GM12878 (cell line): Measurements from ENCODE around the gene PRKAG2. TPM values are rescaled to one million over a fixed set of nuclear protein-coding genes. Genes with fewer than 3 reads are reported as not detected.

ENCODE experiments used
- ATAC-seq: fragments of 200-7000 bp; cut with Tn5 transposase; 3 replicates; pipeline ENCODE4 v1.9.1; 2020; ENCODE audit warnings: mild to moderate bottlenecking, moderate library complexity
- BruUV-seq: library from RNA; stranded (reverse); fragments of 400-500 nt; replicated peaks from 2 replicates; lab custom pipeline; 2021; lab: Mats Ljungman, UMichigan
- CTCF ChIA-PET: fragments of 300-600 bp; sonication (Branson Sonifier 250); formaldehyde crosslinking; extraction: SDS; loops from one replicate; lab custom pipeline; 2021; ENCODE audit warnings: inconsistent platforms; lab: Yijun Ruan, JAX
- POLR2A ChIA-PET: fragments of 350-600 bp; formaldehyde crosslinking; extraction: SDS; loops from one replicate; lab custom pipeline; 2021; ENCODE audit warnings: inconsistent platforms; lab: Charles Lee
- RAD21 ChIA-PET: fragments of 300-600 bp; sonication (Branson Sonifier 250); formaldehyde crosslinking; loops from one replicate; lab custom pipeline; 2023; ENCODE audit warnings: antibody characterized with exemption; ENCODE audit not compliant: unreplicated experiment; lab: Charles Lee
- SMC1A ChIA-PET: fragments of 300-600 bp; sonication (Branson Sonifier 250); formaldehyde crosslinking; loops from one replicate; lab custom pipeline; 2023; ENCODE audit not compliant: unreplicated experiment, uncharacterized antibody; lab: Charles Lee
- DNase-seq: peaks from one replicate; pipeline ENCODE4 v3.0.0-alpha.2; 2011; ENCODE audit warnings: low read depth, low spot score
- FAIRE-seq: peaks from 3 replicates; lab custom pipeline; 2011; peaks lifted over from hg19 to GRCh38; lab: Jason Lieb, UNC
- H2AFZ ChIP-seq: 2 replicates; pipeline ENCODE4 v1.6.0; 2011; ENCODE audit warnings: low read depth, low read length, control low read depth; ENCODE audit not compliant: control insufficient read depth
- H3K27ac ChIP-seq: 2 replicates; pipeline ENCODE4 v1.5.1; 2011; ENCODE audit warnings: control low read depth; ENCODE audit not compliant: control insufficient read depth, insufficient read depth
- H3K27me3 ChIP-seq, 2 experiments: replicated peaks in 1 of 2; 2 replicates each; pipeline versions ENCODE4 v1.6.0 to v1.6.1; 2011; ENCODE audit warnings: low read length in 1 of 2; ENCODE audit not compliant: control insufficient read depth in 2 of 2, insufficient read depth in 2 of 2
- H3K36me3 ChIP-seq, 2 experiments: 2 replicates each; pipeline ENCODE4 v1.5.1; 2011; ENCODE audit warnings: low read length in 1 of 2; ENCODE audit not compliant: control insufficient read depth in 2 of 2, insufficient read depth in 2 of 2
- H3K4me1 ChIP-seq: 2 replicates; pipeline ENCODE4 v1.6.1; 2011; ENCODE audit warnings: mild to moderate bottlenecking, low read length, moderate library complexity, mixed read lengths; ENCODE audit not compliant: control insufficient read depth, insufficient read depth
- H3K4me2 ChIP-seq: 2 replicates; pipeline ENCODE4 v1.6.0; 2011; ENCODE audit warnings: control low read depth; ENCODE audit not compliant: control insufficient read depth, insufficient read depth
- H3K4me3 ChIP-seq: fragments of 200-600 bp; sonication (generic); 2 replicates; pipeline ENCODE4 v1.5.1; 2016
- H3K79me2 ChIP-seq: 2 replicates; pipeline ENCODE4 v1.6.0; 2011; ENCODE audit warnings: low read length; ENCODE audit not compliant: control insufficient read depth, insufficient read depth
- H3K9ac ChIP-seq: 2 replicates; pipeline ENCODE4 v1.8.0; 2011; ENCODE audit warnings: low read length, control low read depth, mixed read lengths; ENCODE audit not compliant: control insufficient read depth, insufficient read depth
- H3K9me3 ChIP-seq: replicated peaks from 3 replicates; pipeline ENCODE4 v1.5.1; 2011; ENCODE audit warnings: mild to moderate bottlenecking, low read length; ENCODE audit not compliant: control insufficient read depth, insufficient read depth
- H4K20me1 ChIP-seq: 2 replicates; pipeline ENCODE4 v1.6.0; 2011; ENCODE audit not compliant: control insufficient read depth, insufficient read depth
- BMI1 ChIP-seq: fragments of 450-650 bp; IDR thresholded peaks from 2 replicates; pipeline ENCODE4 v1.6.1; 2016; ENCODE audit warnings: mild to moderate bottlenecking, moderate library complexity, borderline replicate concordance
- CEBPB ChIP-seq, 2 experiments: fragments of 150-350 bp in 1 of 2; IDR thresholded peaks; 2 replicates each; pipeline ENCODE4 v1.6.1; 2012 to 2014; ENCODE audit warnings: low read depth in 2 of 2, low read length in 2 of 2, borderline replicate concordance in 1 of 2, inconsistent platforms in 1 of 2
- ESRRA ChIP-seq: IDR thresholded peaks from 2 replicates; pipeline ENCODE4 v1.6.1; 2012; ENCODE audit warnings: mild to moderate bottlenecking, low read length, improper control_type of control experiment
- FOXM1 ChIP-seq: IDR thresholded peaks from 2 replicates; pipeline ENCODE4 v1.6.1; 2012; ENCODE audit warnings: low read depth, mild to moderate bottlenecking, inconsistent platforms, low read length, moderate library complexity
- HDAC2 ChIP-seq: fragments of 200-600 bp; sonication (generic); IDR thresholded peaks from 2 replicates; pipeline ENCODE4 v1.6.1; 2017
- KLF5 ChIP-seq: fragments of 450-650 bp; IDR thresholded peaks from 2 replicates; pipeline ENCODE4 v1.6.1; 2014; ENCODE audit warnings: mild to moderate bottlenecking; ENCODE audit not compliant: partially characterized antibody
- LARP7 ChIP-seq: fragments of 450-650 bp; IDR thresholded peaks from 2 replicates; pipeline ENCODE4 v1.6.1; 2017; ENCODE audit warnings: mild to moderate bottlenecking
- MTA3 ChIP-seq: IDR thresholded peaks from 2 replicates; pipeline ENCODE4 v1.6.1; 2012; ENCODE audit warnings: low read length, inconsistent platforms, borderline replicate concordance
- POLR2AphosphoS5 ChIP-seq: IDR thresholded peaks from 2 replicates; pipeline ENCODE4 v1.6.1; 2011; ENCODE audit warnings: mild to moderate bottlenecking, low read length, inconsistent platforms
- RAD21 ChIP-seq: IDR thresholded peaks from 2 replicates; pipeline ENCODE4 v1.6.1; 2011; ENCODE audit warnings: mild to moderate bottlenecking, low read depth, low read length, moderate library complexity; ENCODE audit not compliant: insufficient read depth
- SMARCA5 ChIP-seq: fragments of 450-650 bp; IDR thresholded peaks from 2 replicates; pipeline ENCODE4 v1.6.1; 2017; ENCODE audit warnings: mild to moderate bottlenecking
- SMC3 ChIP-seq: IDR thresholded peaks from 2 replicates; pipeline ENCODE4 v1.6.1; 2011; ENCODE audit warnings: low read length, improper control_type of control experiment, borderline replicate concordance
- TCF12 ChIP-seq: IDR thresholded peaks from 2 replicates; pipeline ENCODE4 v1.6.1; 2011; ENCODE audit warnings: low read depth, mild to moderate bottlenecking, low read length
- ZZZ3 ChIP-seq: IDR thresholded peaks from 2 replicates; pipeline ENCODE4 v1.6.1; 2011; ENCODE audit warnings: low read depth; ENCODE audit not compliant: control insufficient read depth, insufficient read length
- WGBS: methylation state at CpG from one replicate; pipeline ENCODE4 v1.1.6; 2016; ENCODE audit warnings: low lambda C conversion rate; ENCODE audit not compliant: insufficient replicate concordance, insufficient coverage; ENCODE audit errors: missing lambda C conversion rate; 5-methylcytosine and 5-hydroxymethylcytosine counted together
- in situ Hi-C: fragments of 300-500 bp; cut with MboI; formaldehyde crosslinking; loops from 9 replicates; pipeline ENCODE4 v1.14.3; 2018; ENCODE audit warnings: mixed read lengths
- intact Hi-C: fragments of 100-400 bp; cut with micrococcal nuclease; formaldehyde crosslinking; loops from one replicate; pipeline ENCODE4 v1.14.2; 2022; ENCODE audit not compliant: unreplicated experiment
- polyA plus RNA-seq, 11 experiments: library from polyadenylated mRNA; depleted of rRNA in 4 of 11; unstranded in 6 of 11; stranded (reverse) in 5 of 11; fragments of >200 nt; fragmentation: Nextera tagmentation in 4 of 11; fragmentation: Illumina TruSeq in 1 of 11; extraction: Ambion mirVana in 4 of 11; extraction: Trizol in 1 of 11; gene quantifications; 1 replicate in 1 of 11; 2 replicates in 10 of 11; pipeline versions ENCODE4 v1.2.1 to v1.2.3, GENCODE V29; 2011 to 2016; ENCODE audit warnings: inconsistent platforms in 2 of 11, missing spikeins in 2 of 11, low read depth in 1 of 11
- total RNA-seq, 4 experiments: library from RNA; depleted of rRNA in 3 of 4; stranded (reverse); fragments of >200 nt in 3 of 4; fragmentation: Illumina TruSeq in 1 of 4; extraction: Trizol in 1 of 4; gene quantifications; 2 replicates each; pipeline versions ENCODE4 v1.2.1 to v1.2.3, GENCODE V29; 2013 to 2021
- TF ChIP-seq, protein P1 (sequence below): IDR thresholded peaks from 2 replicates; pipeline ENCODE4 v1.6.1; 2011; ENCODE audit warnings: borderline replicate concordance, low read depth, mild to moderate bottlenecking, moderate library complexity, low read length; ENCODE audit not compliant: insufficient read depth, poor library complexity, severe bottlenecking
- TF ChIP-seq, protein P2 (sequence below): IDR thresholded peaks from 2 replicates; pipeline ENCODE4 v1.6.1; 2011; ENCODE audit warnings: low read depth, mild to moderate bottlenecking, low read length, moderate library complexity, borderline replicate concordance; ENCODE audit errors: extremely low read depth
- TF ChIP-seq, protein P3 (sequence below): fragments of 450-650 bp; IDR thresholded peaks from 2 replicates; pipeline ENCODE4 v1.6.1; 2017; ENCODE audit warnings: antibody characterized with exemption, mild to moderate bottlenecking, moderate library complexity
- TF ChIP-seq, protein P4 (sequence below): fragments of 450-650 bp; IDR thresholded peaks from 2 replicates; pipeline ENCODE4 v1.6.1; 2018; ENCODE audit warnings: borderline replicate concordance, mild to moderate bottlenecking; ENCODE audit not compliant: partially characterized antibody

Gene PRKAG2
- total and polyA plus RNA-seq, 10 of the 15 experiments (the other 5 are each of a cell fraction or from before 2014, with no cell fraction given), result 3.4 to 8.9 (median 6.8) TPM

DNA sequence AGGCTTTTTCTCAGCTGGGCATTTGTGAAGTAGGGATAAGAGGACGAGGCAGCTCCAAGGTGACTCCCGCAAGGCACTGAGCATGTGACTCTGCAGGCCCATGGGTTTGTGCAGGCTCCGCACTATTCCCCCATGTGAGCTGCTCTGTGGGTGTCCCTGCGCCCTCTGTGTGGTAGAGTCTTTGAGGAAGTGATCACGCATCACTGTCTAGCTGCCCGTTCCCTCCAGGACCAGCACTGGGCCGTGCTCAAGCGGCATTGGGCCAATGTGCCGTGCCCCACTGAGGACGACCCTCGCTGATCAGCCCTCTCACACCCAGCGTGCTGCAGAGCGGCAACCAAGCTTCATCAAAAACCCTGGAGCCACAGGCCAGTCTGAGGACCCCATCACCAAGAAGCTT, 7.5 kb downstream of the PRKAG2 start (continued):
- TF ChIP-seq FOXM1, result no peak

DNA sequence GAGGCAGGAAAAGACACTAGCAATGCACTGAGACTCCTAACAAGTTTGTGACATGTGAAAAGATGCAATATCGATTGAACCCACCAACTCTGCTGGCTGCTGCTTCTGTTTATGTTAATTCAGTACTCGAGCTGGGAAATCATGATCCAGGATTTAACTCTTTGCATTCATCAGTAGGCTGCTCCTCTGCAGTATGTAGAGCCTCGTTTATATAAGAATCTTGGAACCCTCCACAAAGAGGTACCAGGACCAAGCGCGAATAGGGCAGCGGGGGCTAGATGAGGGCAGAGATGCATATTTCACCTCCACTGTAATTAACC, 7.8 kb downstream of the PRKAG2 start:
- ATAC-seq, result no peak
- no peaks in the 10 kb centered on the region for H3K27me3 ChIP-seq
- ChIA-PET POLR2A (no interaction called here), SMC1A (no interaction called here), RAD21 (no interaction called here), CTCF (no interaction called here)
- no peaks in the 10 kb centered on the region for H3K9me3 ChIP-seq
- BruUV-seq, result no TSS peak
- DNase-seq, result no peak
- H3K79me2 ChIP-seq, result no peaks in the 10 kb centered on the region
- intact Hi-C loops (no loop called here), in situ Hi-C loops (no loop called here)
- H3K4me1 ChIP-seq, result no peaks in the 10 kb centered on the region
- no peak overlapping the region for H3K27ac ChIP-seq
- H3K9ac ChIP-seq, result no peak overlapping the region
- H2AFZ ChIP-seq, result no peak overlapping the region
- whole genome bisulfite sequencing, result 57% methylated on average over 6 of the region's 6 CpGs
- H3K4me3 ChIP-seq, result no peak overlapping the region
- no peak for FAIRE-seq
- H4K20me1 ChIP-seq, result no peaks in the 10 kb centered on the region
- no peaks in the 10 kb centered on the region for H3K36me3 ChIP-seq
- H3K4me2 ChIP-seq, result no peak overlapping the region
- TF ChIP-seq ZZZ3, result no peak
- TF ChIP-seq ESRRA, result no peak
- TF ChIP-seq, protein P1, sequence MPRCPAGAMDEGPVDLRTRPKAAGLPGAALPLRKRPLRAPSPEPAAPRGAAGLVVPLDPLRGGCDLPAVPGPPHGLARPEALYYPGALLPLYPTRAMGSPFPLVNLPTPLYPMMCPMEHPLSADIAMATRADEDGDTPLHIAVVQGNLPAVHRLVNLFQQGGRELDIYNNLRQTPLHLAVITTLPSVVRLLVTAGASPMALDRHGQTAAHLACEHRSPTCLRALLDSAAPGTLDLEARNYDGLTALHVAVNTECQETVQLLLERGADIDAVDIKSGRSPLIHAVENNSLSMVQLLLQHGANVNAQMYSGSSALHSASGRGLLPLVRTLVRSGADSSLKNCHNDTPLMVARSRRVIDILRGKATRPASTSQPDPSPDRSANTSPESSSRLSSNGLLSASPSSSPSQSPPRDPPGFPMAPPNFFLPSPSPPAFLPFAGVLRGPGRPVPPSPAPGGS, result no peak
- TF ChIP-seq HDAC2, result no peak
- TF ChIP-seq SMC3, result no peak
- no peak for TF ChIP-seq CEBPB (IDR thresholded peaks at IDR 0.05; ENCODE audit: borderline replicate concordance in 1 of 2, low read depth in 2 of 2, low read length in 2 of 2)
- TF ChIP-seq MTA3, result no peak
- TF ChIP-seq, protein P2, sequence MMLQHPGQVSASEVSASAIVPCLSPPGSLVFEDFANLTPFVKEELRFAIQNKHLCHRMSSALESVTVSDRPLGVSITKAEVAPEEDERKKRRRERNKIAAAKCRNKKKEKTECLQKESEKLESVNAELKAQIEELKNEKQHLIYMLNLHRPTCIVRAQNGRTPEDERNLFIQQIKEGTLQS, result no peak
- TF ChIP-seq TCF12, result no peak
- TF ChIP-seq BMI1, result no peak
- no peak for TF ChIP-seq SMARCA5
- TF ChIP-seq, protein P3, sequence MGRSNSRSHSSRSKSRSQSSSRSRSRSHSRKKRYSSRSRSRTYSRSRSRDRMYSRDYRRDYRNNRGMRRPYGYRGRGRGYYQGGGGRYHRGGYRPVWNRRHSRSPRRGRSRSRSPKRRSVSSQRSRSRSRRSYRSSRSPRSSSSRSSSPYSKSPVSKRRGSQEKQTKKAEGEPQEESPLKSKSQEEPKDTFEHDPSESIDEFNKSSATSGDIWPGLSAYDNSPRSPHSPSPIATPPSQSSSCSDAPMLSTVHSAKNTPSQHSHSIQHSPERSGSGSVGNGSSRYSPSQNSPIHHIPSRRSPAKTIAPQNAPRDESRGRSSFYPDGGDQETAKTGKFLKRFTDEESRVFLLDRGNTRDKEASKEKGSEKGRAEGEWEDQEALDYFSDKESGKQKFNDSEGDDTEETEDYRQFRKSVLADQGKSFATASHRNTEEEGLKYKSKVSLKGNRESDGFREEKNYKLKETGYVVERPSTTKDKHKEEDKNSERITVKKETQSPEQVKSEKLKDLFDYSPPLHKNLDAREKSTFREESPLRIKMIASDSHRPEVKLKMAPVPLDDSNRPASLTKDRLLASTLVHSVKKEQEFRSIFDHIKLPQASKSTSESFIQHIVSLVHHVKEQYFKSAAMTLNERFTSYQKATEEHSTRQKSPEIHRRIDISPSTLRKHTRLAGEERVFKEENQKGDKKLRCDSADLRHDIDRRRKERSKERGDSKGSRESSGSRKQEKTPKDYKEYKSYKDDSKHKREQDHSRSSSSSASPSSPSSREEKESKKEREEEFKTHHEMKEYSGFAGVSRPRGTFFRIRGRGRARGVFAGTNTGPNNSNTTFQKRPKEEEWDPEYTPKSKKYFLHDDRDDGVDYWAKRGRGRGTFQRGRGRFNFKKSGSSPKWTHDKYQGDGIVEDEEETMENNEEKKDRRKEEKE, result no peak
- no peak for TF ChIP-seq LARP7
- no peak for TF ChIP-seq RAD21
- no peak for TF ChIP-seq KLF5
- TF ChIP-seq POLR2AphosphoS5, result no peak
- TF ChIP-seq, protein P4, sequence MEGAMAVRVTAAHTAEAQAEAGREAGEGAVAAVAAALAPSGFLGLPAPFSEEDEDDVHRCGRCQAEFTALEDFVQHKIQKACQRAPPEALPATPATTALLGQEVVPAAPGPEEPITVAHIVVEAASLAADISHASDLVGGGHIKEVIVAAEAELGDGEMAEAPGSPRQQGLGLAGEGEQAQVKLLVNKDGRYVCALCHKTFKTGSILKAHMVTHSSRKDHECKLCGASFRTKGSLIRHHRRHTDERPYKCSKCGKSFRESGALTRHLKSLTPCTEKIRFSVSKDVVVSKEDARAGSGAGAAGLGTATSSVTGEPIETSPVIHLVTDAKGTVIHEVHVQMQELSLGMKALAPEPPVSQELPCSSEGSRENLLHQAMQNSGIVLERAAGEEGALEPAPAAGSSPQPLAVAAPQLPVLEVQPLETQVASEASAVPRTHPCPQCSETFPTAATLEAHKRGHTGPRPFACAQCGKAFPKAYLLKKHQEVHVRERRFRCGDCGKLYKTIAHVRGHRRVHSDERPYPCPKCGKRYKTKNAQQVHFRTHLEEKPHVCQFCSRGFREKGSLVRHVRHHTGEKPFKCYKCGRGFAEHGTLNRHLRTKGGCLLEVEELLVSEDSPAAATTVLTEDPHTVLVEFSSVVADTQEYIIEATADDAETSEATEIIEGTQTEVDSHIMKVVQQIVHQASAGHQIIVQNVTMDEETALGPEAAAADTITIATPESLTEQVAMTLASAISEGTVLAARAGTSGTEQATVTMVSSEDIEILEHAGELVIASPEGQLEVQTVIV, result no peak
